ENCODE measurements around the gene PTPRA.

Gene PTPRA

DNA sequence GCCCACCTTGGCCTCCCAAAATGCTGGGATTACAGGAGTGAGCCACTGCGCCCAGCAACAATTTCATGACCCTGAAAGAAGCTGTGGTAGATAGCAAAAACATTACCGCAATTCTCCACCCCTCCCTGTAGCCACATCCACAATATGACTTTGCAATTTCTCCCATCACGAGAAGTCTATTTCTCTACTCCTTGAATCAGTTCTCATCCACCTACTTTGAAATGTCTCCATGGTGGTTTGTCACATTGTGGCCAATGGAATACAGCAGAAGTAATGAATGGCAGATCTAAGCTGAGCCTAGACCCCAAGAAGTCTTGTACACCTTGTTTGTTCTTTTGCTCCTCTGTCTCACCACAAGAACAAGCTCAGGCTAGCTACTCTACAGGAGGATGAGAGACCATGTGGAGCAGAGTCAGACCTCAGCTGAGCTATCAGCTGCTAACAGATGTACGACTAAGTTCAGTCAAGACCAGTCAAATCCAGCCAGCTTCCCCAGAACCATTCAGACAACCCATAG lies 204.4 kb downstream of the PTPRA start:
- DNase-seq (ENCODE audit: low spot score), result no peak

DNA sequence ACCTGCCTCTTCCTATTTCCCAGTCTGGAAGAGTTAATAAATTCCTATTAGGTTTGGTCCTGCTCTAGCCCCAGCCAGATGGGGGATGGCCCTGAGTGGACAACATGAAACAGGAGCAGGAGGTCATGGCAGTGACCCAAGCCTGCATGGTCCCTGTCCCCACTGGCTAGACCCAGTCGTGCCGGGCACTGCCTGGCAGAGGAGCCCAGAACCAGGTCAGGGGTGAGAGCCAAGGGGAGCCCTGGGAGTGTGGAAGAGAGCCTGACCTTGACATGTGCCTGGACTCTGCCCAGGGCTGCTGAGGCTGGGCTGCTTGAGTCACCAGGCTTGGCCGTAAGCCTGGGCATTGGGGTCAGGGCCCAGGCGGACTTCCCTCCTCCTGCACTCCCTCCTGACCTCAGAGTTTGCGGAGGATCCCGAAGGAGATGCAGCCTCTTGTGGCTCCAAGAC lies 207.7 kb downstream of the PTPRA start:
- DNase-seq (ENCODE audit: low spot score), result no peak

DNA sequence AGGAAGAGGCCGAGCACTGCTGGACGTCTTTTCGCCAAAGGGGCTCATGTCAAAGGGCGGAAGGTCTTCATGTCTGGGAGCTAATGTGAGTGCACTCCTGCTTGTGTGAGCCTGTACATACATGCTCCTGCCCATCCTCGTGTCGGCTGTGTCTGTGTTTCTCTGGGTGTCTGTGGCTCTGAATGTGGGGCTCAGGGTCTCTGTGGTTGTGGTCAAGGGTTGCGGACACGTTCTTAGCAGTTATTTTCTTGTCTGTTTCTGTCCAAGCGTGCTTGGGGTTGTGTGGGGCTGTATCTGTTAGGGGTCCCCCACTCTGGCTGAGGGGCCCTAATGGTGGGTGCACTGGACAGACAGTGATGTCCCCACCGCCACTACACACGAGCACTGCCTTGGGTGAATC lies 208.4 kb downstream of the PTPRA start:
- DNase-seq (ENCODE audit: low spot score), result no peak

DNA sequence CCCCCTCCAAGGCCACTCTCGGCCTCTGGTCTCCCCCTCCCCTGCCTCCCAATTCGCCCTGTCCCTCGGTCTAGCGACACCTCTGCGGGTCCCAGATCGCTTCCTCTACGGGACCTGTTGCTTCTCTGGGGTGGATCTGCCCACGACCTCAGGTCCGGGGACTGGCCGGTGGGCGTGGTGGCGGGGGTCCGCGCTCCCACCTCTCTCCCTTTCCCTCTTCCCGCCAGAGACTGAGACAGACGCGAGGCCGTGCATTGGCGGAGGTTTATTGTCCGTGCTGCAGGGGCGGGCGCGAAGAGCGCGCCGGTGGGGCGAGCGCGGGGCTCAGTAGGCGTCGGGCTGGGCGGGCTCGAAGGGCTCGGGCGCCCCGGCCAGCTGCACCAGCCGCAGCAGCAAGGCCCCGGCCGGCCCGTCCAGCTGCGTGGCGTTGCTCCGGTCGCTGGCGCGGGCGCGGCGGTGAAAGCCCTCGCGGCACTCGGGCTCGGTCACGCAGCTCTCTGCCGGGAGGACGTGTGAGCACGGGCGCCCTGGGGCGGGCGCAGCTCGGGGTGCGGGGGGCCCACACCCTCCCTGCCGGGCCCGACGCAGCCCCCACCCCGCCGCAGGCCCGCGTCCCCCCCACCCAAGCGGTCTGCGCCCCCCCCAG lies 209.1 kb downstream of the PTPRA start:
- no peak for DNase-seq (ENCODE audit: low spot score)

DNA sequence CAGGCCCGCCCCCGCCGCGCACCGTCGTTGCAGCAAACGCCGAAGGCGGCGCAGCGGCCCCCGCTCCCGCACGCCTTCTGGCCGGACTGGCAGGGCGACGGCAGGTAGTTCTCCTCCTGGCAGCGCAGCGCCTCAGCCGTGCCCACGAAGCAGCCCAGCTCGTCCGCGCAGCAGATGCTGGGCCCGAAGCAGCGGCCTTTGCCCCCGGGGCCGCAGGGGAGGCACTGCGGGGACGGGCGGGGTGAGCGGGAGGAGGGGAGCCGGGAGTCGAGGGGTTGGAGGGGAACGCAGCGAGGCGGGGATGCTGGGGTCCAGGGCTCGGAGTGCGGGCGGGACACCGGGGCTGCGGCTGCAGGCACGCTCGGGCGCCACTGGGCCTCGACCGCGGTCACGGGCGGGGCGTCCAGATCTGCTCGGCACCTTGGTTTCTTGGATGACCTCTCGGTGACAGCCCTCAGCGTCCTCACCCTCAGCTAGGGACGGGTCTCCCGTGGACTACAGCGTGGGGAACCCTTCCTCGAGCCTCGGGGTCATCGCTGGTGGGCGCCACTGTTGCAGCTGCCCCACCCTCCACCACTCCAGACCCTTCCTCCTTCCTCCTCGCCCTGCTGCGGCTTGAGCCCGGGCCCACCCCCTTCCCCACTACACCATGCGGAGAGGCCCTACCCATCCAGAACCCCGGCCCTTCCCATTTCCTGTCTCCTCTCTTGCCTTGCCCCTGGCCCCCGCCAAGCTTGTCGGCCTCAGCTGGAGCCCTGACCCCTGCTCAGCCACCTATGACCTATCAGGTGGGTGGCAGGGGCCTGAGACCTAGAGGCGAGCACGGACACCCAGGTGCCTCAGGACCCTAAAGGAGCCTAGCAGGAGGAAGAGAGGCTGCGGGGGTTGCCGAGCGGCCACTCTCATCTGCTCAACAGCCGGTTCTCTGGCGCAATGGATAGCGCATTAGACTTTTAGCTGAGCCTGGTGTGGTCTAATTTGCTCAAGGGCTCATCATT lies 210.0 kb downstream of the PTPRA start:
- no peak for DNase-seq (ENCODE audit: low spot score)

DNA sequence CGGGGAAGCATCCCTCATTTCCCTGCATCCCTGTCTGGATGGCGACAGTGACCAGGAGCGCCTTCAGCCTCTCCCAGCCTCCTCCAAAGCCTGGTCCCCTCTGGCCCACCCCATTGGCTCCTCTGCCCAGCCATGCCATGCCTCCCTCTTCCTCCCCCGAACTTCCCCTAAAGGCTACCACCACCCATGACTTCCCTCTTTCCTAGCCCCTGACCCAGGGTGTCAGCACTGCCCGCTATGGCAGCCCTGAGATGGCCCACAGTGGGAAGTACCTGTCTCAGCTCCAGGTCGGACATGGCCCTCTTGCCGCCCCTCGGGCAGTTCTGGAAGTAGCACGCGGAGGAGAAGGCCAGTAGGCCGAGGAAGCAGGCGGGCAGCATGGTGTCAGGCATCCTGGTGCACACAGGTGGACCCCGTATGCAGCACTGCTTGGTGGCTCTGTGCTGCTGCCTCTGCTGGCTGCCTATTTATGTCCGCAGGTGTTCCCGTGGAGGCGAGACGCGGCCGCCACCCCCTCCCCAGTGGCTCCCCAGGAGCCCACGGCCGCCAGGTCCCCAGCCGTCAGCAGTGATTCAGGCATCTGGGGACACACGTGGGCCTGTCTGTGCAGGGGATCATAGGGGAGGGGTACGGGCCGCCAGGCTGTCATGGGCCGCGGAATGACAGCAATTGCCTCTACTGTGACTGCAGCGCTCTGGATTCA lies 211.2 kb downstream of the PTPRA start, which contains the start of gene AVP:
Gene AVP, minus strand, starts transcription at position 442 of the 703 bp plus-strand sequence. Its CDS starts 50 bp downstream, at position 392.
- no peak for DNase-seq (ENCODE audit: low spot score)

DNA sequence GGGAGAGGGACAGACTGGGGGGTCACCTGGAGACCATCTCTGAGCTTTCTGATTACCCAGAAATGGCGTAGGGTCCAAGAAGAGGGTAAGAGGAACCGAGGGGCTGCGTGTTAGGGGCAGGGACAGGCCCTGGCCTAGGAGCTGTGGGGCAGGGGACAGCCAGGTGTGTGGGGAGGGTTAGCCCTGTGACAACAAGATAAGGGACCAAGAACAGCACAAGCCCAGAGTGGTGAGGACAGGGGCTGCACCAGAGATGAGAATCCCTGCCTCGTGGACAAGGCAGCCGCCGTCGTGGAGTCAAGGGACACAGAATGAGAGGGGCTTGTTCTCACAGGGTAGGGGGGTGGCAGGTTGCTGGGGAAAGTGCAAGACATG lies 211.7 kb downstream of the PTPRA start:
- DNase-seq (ENCODE audit: low spot score), result no peak

DNA sequence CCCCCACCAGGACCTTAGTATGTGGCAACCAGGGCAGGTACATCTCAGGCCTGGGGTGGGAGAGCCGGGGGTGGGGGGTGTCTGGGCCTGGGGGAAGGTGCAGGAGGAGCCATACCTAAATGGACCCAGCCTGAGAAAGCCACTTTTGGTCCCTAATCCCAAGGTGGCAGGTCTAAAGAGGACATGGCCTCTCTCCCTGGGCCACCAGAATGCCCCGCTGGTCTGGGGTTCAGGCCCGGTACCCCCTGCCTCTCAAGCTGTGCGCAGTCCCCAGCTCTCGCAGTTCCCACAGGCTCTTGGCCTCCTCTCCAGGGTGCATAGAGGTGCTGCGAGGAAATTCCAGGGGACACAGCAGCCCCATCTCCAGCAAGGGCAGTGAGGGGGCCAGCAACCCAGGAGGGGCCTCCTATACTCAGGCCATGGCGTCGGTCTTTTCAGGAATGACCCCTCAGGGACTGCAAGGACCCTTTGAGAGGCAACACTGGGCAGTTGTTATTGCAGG lies 212.3 kb downstream of the PTPRA start:
- no peak for DNase-seq (ENCODE audit: low spot score)

DNA sequence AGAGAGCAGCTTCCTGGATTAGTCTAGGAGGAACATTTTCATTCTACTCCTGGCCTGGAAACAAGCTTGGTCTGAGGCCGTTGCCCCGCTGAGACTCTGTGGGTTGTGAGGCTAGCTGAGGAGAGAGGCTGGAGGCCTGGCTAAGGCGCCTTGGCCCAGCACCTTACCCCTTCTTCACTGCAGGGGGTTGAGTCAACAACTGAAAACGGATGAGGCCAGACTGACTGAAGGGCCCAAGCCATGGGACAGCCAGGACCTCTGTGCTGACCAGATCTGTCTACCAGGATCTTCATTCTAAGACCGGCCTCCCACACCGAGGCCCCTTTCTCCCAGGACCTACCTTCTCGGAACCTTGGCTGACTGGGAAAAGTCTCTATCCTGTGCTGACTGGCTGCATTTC lies 214.8 kb downstream of the PTPRA start:
- DNase-seq (ENCODE audit: low spot score), result no peak

Measured in left forelimb (tissue), 1 donor.